Naive thymus-derived CD8-positive, alpha-beta T cell (primary cell): ENCODE data around the gene IL31. TPM values are rescaled to one million over a fixed set of nuclear protein-coding genes. Genes with fewer than 3 reads are reported as not detected.

Source experiments
- ATAC-seq, 2 donors: fragments of 150-1000 bp; cut with Tn5 transposase in 1 of 2; sonication (Bioruptor Pico), chemical (Tn5 transposase) in 1 of 2; 1 replicate in 1 of 2; 2 replicates in 1 of 2; pipeline ENCODE4 v1.10.0; 2021; ENCODE audit warnings: mild to moderate bottlenecking in 2 of 2, moderate library complexity in 2 of 2
- POLR2A ChIA-PET: fragments of 350-600 bp; sonication (Branson Sonifier 250); formaldehyde crosslinking; loops from one replicate; lab custom pipeline; 2021; ENCODE audit warnings: antibody characterized with exemption; lab: Charles Lee
- DNase-seq, 10 donors: peaks; one replicate each; pipeline versions ENCODE4 v3.0.0 to v3.0.0-alpha.2; 2020 to 2022
- H3K27ac Mint-ChIP-seq, 10 donors: one replicate each; pipeline ENCODE4 v1.8.0; 2020 to 2022; ENCODE audit warnings: mild to moderate bottlenecking in 10 of 10, mixed read lengths in 10 of 10, moderate library complexity in 4 of 10, inconsistent platforms in 1 of 10
- H3K27me3 Mint-ChIP-seq, 5 donors: one replicate each; pipeline ENCODE4 v1.8.0; 2021 to 2022; ENCODE audit warnings: mixed read lengths in 5 of 5
- H3K36me3 Mint-ChIP-seq, 3 donors: one replicate each; pipeline ENCODE4 v1.8.0; 2020 to 2022; ENCODE audit warnings: mixed read lengths in 3 of 3, mild to moderate bottlenecking in 2 of 3, inconsistent platforms in 1 of 3
- H3K4me1 Mint-ChIP-seq, 4 donors: one replicate each; pipeline ENCODE4 v1.8.0; 2021 to 2022; ENCODE audit warnings: mixed read lengths in 4 of 4
- H3K4me3 Mint-ChIP-seq, 10 donors: one replicate each; pipeline ENCODE4 v1.8.0; 2020 to 2022; ENCODE audit warnings: mild to moderate bottlenecking in 10 of 10, mixed read lengths in 10 of 10, moderate library complexity in 6 of 10, inconsistent platforms in 1 of 10
- H3K9me3 Mint-ChIP-seq, 9 donors: one replicate each; pipeline ENCODE4 v1.8.0; 2020 to 2022; ENCODE audit warnings: mixed read lengths in 9 of 9, mild to moderate bottlenecking in 3 of 9, inconsistent platforms in 1 of 9, moderate library complexity in 1 of 9
- polyA plus RNA-seq, 3 donors: library from polyadenylated mRNA; unstranded; fragments of 300-500 nt; fragmentation: Illumina TruSeq; gene quantifications; one replicate each; pipeline ENCODE4 v1.2.3, GENCODE V29; 2021
- total RNA-seq, 8 experiments: library from RNA in 2 of 8; stranded (reverse) in 2 of 8; gene quantifications; one replicate each; pipeline ENCODE4 v1.2.3 and lab custom pipeline; 2021 to 2026

The IL31 gene
- total and polyA plus RNA-seq, 5 experiments from 2014 or later, result not detected

GRCh38 chr12:122123761-122124145 is 50.3 kb downstream of the IL31 start:
- POLR2A ChIA-PET, result interaction anchor here (0.6 to 3.5 kb wide), 9 partner anchors 17 to 407 kb away, joined by 3 to 29 read pairs (median 5); partner anchors contain the start of gene MLXIP
- peak overlapping the region in 7 of 10 donors; percentile 22 to 95 (median 85) for H3K27ac Mint-ChIP-seq
- ATAC-seq, result no peak
- H3K9me3 Mint-ChIP-seq, result no peaks in the 10 kb centered on the region
- H3K36me3 Mint-ChIP-seq, result peaks cover 0 to 29% (median 2%) of the 10 kb centered on the region in 3 donors
- no peak for DNase-seq
- peak overlapping the region in 4 of 10 donors; percentile 22 to 86 (median 44) for H3K4me3 Mint-ChIP-seq
- H3K27me3 Mint-ChIP-seq, result peaks cover 0 to 1% (median 0%) of the 10 kb centered on the region in 5 donors
- peaks cover 29 to 74% (median 61%) of the 10 kb centered on the region in 4 donors for H3K4me1 Mint-ChIP-seq

GRCh38 chr12:122123051-122123760 is 50.8 kb downstream of the IL31 start:
- peak; percentile 79 to 80 for ATAC-seq
- POLR2A ChIA-PET, result interaction anchor here (0.6 to 3.5 kb wide), 10 partner anchors 18 to 69 kb away, joined by 3 to 29 read pairs (median 6); partner anchors contain the start of gene MLXIP
- Mint-ChIP-seq H3K4me3 (peak overlapping the region; percentile 49 to 87 (median 68)), H3K9me3 (no peaks in the 10 kb centered on the region), H3K27me3 (peaks cover 0 to 1% (median 0%) of the 10 kb centered on the region in 5 donors), H3K27ac (peak overlapping the region; percentile 81 to 95 (median 87)), H3K36me3 (peaks cover 0 to 24% (median 1%) of the 10 kb centered on the region in 3 donors), H3K4me1 (peaks cover 30 to 74% (median 61%) of the 10 kb centered on the region in 4 donors)
- DNase-seq, result peak; percentile 58 to 87 (median 78)

Other genes starting within 250 kb of the IL31 start
- 10 to 100 TPM; 10.5 to 12.0 TPM for gene BCL7A, start 152.3 kb downstream of the IL31 start, total RNA-seq
- 1 to 10 TPM; 3.0 to 7.3 (median 7.1) TPM for gene BCL7A, start 152.3 kb downstream of the IL31 start, polyA plus RNA-seq
- gene MLXIP, start 95.5 kb downstream of the IL31 start, total RNA-seq, result 100 to 1,000 TPM; 162 to 165 TPM
- 10 to 100 TPM; 17.3 to 43.3 (median 20.0) TPM for gene MLXIP, start 95.5 kb downstream of the IL31 start, polyA plus RNA-seq
- under 1 TPM in 1 of 2 experiments, not detected in 1; 0.29 TPM for gene LRRC43, start 8.9 kb upstream of the IL31 start, total RNA-seq
- not detected for gene LRRC43, start 8.9 kb upstream of the IL31 start, polyA plus RNA-seq
- gene B3GNT4, start 29.5 kb upstream of the IL31 start, total RNA-seq, result not detected
- gene B3GNT4, start 29.5 kb upstream of the IL31 start, polyA plus RNA-seq, result under 1 TPM in 2 of 3 donors, not detected in 1; 0.12 to 0.25 TPM
- gene DIABLO, start 51.8 kb upstream of the IL31 start, total RNA-seq, result 10 to 100 TPM; 41.7 to 51.0 TPM
- 10 to 100 TPM; 48.2 to 71.3 (median 61.7) TPM for gene DIABLO, start 51.8 kb upstream of the IL31 start, polyA plus RNA-seq
- 10 to 100 TPM; 29.4 to 29.5 TPM for gene VPS33A, start 92.3 kb upstream of the IL31 start, total RNA-seq
- 10 to 100 TPM; 17.6 to 24.2 (median 20.1) TPM for gene VPS33A, start 92.3 kb upstream of the IL31 start, polyA plus RNA-seq
- gene CLIP1, start 248.4 kb upstream of the IL31 start, total RNA-seq, result 10 to 100 TPM; 39.5 to 48.7 TPM
- 10 to 100 TPM in 1 of 3 donors, 1 to 10 TPM in 2; 6.3 to 20.4 (median 9.4) TPM for gene CLIP1, start 248.4 kb upstream of the IL31 start, polyA plus RNA-seq